HG02642 (cell line): ENCODE measurements around the gene KIF21A.

Source experiments
- ATAC-seq: cut with Tn5 transposase; IDR thresholded peaks from one replicate; pipeline ENCODE4 v1.9.1; 2021; ENCODE audit warnings: mild to moderate bottlenecking; ENCODE audit not compliant: unreplicated experiment, poor library complexity

KIF21A gene

GRCh38 chr12:39440781-39441180, 2.1 kb downstream of the KIF21A start:
- ATAC-seq: no peak

- no peak for ATAC-seq
Observed at GRCh38 chr12:39440101-39440500, 2.8 kb downstream of the KIF21A start.

GRCh38 chr12:39435531-39435930, 7.4 kb downstream of the KIF21A start:
- ATAC-seq: no peak

GRCh38 chr12:39431797-39432196, 11.1 kb downstream of the KIF21A start:
- no peak for ATAC-seq

- ATAC-seq: no peak
Observed at GRCh38 chr12:39431002-39431796, 11.7 kb downstream of the KIF21A start.

GRCh38 chr12:39429809-39430208, 13.1 kb downstream of the KIF21A start:
- ATAC-seq: no peak

- no peak for ATAC-seq
Observed at GRCh38 chr12:39427360-39427808, 15.5 kb downstream of the KIF21A start.

GRCh38 chr12:39426636-39427240, 16.2 kb downstream of the KIF21A start:
- ATAC-seq: no peak

GRCh38 chr12:39420043-39420442, 22.9 kb downstream of the KIF21A start:
- ATAC-seq: no peak

GRCh38 chr12:39419471-39419870, 23.4 kb downstream of the KIF21A start:
- ATAC-seq: no peak

- ATAC-seq: no peak
Observed at GRCh38 chr12:39417916-39418315, 25.0 kb downstream of the KIF21A start.

GRCh38 chr12:39413836-39414771, 28.8 kb downstream of the KIF21A start:
- no peak for ATAC-seq

- no peak for ATAC-seq
Observed at GRCh38 chr12:39412210-39412609, 30.7 kb downstream of the KIF21A start.

- ATAC-seq: no peak
Observed at GRCh38 chr12:39406262-39406661, 36.7 kb downstream of the KIF21A start.

- ATAC-seq: no peak
Observed at GRCh38 chr12:39405580-39405979, 37.3 kb downstream of the KIF21A start.

- no peak for ATAC-seq
Observed at GRCh38 chr12:39404000-39404399, 38.9 kb downstream of the KIF21A start.

GRCh38 chr12:39403376-39403775, 39.5 kb downstream of the KIF21A start:
- ATAC-seq: no peak

GRCh38 chr12:39402922-39403321, 40.0 kb downstream of the KIF21A start:
- ATAC-seq: no peak

- no peak for ATAC-seq
Observed at GRCh38 chr12:39401459-39401858, 41.5 kb downstream of the KIF21A start.

GRCh38 chr12:39395866-39396265, 47.1 kb downstream of the KIF21A start:
- no peak for ATAC-seq

GRCh38 chr12:39393890-39394289, 49.0 kb downstream of the KIF21A start:
- ATAC-seq: no peak
